Vagina (tissue), 2 donors: ENCODE data around the gene CCSER2.

Experiments
- POLR2A ChIP-seq, 2 donors: fragments of 450-650 bp; IDR thresholded peaks; one replicate each; pipeline ENCODE4 v1.6.1; 2017; ENCODE audit warnings: antibody characterized with exemption in 2 of 2, mild to moderate bottlenecking in 2 of 2, moderate library complexity in 2 of 2
- POLR2AphosphoS5 ChIP-seq, 2 donors: sonication (generic); formaldehyde crosslinking; IDR thresholded peaks; one replicate each; pipeline ENCODE4 v1.9.0; 2017; ENCODE audit warnings: antibody characterized with exemption in 2 of 2, mild to moderate bottlenecking in 2 of 2, low read depth in 1 of 2; ENCODE audit not compliant: insufficient read depth in 1 of 2

GRCh38 chr10:84405662-84406061 is 77.3 kb downstream of the CCSER2 start:
- TF ChIP-seq POLR2AphosphoS5 (IDR thresholded peaks at IDR 0.05; ENCODE audit: insufficient read depth in 1 of 2, low read depth in 1 of 2), result no peak
- no peak for TF ChIP-seq POLR2A (IDR thresholded peaks at IDR 0.05)
